GM18517 (cell line): ENCODE results near the gene VAV3.

Experiments used
- ATAC-seq: cut with Tn5 transposase; IDR thresholded peaks from one replicate; pipeline ENCODE4 v1.9.1; 2021; ENCODE audit warnings: mild to moderate bottlenecking, moderate library complexity; ENCODE audit not compliant: unreplicated experiment

VAV3 gene

GRCh38 chr1:107604825-107605224 lies 360.2 kb downstream of the VAV3 start:
- ATAC-seq, result no peak

- no peak for ATAC-seq
Observed at GRCh38 chr1:107600607-107601160, 364.3 kb downstream of the VAV3 start.

- no peak for ATAC-seq
Observed at GRCh38 chr1:107599220-107599619, 365.8 kb downstream of the VAV3 start.

- ATAC-seq, result no peak
Observed at GRCh38 chr1:107597290-107597689, 367.7 kb downstream of the VAV3 start.

- no peak for ATAC-seq
Observed at GRCh38 chr1:107594536-107594935, 370.4 kb downstream of the VAV3 start.

GRCh38 chr1:107593501-107594209 lies 371.3 kb downstream of the VAV3 start:
- ATAC-seq, result no peak

GRCh38 chr1:107590900-107591622 lies 373.9 kb downstream of the VAV3 start:
- no peak for ATAC-seq

- no peak for ATAC-seq
Observed at GRCh38 chr1:107590087-107590486, 374.9 kb downstream of the VAV3 start.

GRCh38 chr1:107588321-107588720 lies 376.7 kb downstream of the VAV3 start:
- ATAC-seq, result no peak

- no peak for ATAC-seq
Observed at GRCh38 chr1:107575226-107575625, 389.8 kb downstream of the VAV3 start.

- no peak for ATAC-seq
Observed at GRCh38 chr1:107574044-107574443, 390.9 kb downstream of the VAV3 start.

- no peak for ATAC-seq
Observed at GRCh38 chr1:107572674-107573211, 392.2 kb downstream of the VAV3 start.

GRCh38 chr1:107570768-107571167 lies 394.2 kb downstream of the VAV3 start:
- no peak for ATAC-seq

GRCh38 chr1:107563441-107563840 lies 401.5 kb downstream of the VAV3 start:
- ATAC-seq, result no peak

GRCh38 chr1:107559881-107560280 lies 405.1 kb downstream of the VAV3 start:
- no peak for ATAC-seq

GRCh38 chr1:107557095-107557494 lies 407.9 kb downstream of the VAV3 start:
- no peak for ATAC-seq

- ATAC-seq, result no peak
Observed at GRCh38 chr1:107555578-107555977, 409.4 kb downstream of the VAV3 start.

GRCh38 chr1:107552781-107553180 lies 412.2 kb downstream of the VAV3 start:
- ATAC-seq, result no peak

GRCh38 chr1:107551456-107551855 lies 413.5 kb downstream of the VAV3 start:
- ATAC-seq, result no peak

GRCh38 chr1:107550358-107550757 lies 414.6 kb downstream of the VAV3 start:
- ATAC-seq, result no peak

GRCh38 chr1:107549152-107549810 lies 415.7 kb downstream of the VAV3 start:
- no peak for ATAC-seq
